Ovary (tissue), 3 donors: Measurements from ENCODE around the gene B3GNT9.

Experiments used
- CTCF ChIP-seq, 3 donors: fragments of 450-650 bp in 2 of 3; fragments of 200-600 bp in 1 of 3; IDR thresholded peaks; one replicate each; pipeline versions ENCODE4 v1.5.1 to v1.8.0; 2016 to 2022; ENCODE audit warnings: antibody characterized with exemption in 3 of 3, mild to moderate bottlenecking in 1 of 3
- POLR2A ChIP-seq: fragments of 450-650 bp; IDR thresholded peaks from one replicate; pipeline ENCODE4 v1.6.1; 2017; ENCODE audit warnings: antibody characterized with exemption, mild to moderate bottlenecking, moderate library complexity
- donor health status: DM: no; HTN: no; CAD: no.

DNA sequence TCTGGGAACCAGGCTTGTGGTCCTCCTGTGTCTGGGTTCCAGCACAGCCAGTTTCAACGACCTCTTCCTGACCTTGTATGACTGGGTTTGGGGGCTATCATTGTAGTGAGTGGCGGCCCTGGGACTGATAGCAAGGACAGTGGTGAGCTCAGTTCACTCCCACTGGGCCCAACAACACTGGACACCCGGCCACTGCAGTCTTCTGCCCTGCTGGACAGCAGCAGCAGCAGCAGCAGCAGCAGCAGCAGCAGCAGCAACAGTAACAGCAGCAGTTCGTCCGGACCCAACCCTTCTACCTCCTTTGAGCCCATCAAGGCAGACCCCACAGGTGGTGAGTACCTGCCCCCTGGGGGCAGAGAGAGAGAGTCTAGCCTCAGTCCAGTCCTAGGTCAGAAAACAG is 44.9 kb upstream of the B3GNT9 start:
- TF ChIP-seq CTCF (IDR thresholded peaks at IDR 0.05) (no peak), POLR2A (no peak)
